ENCODE data around the gene APBB2.

The APBB2 gene

DNA sequence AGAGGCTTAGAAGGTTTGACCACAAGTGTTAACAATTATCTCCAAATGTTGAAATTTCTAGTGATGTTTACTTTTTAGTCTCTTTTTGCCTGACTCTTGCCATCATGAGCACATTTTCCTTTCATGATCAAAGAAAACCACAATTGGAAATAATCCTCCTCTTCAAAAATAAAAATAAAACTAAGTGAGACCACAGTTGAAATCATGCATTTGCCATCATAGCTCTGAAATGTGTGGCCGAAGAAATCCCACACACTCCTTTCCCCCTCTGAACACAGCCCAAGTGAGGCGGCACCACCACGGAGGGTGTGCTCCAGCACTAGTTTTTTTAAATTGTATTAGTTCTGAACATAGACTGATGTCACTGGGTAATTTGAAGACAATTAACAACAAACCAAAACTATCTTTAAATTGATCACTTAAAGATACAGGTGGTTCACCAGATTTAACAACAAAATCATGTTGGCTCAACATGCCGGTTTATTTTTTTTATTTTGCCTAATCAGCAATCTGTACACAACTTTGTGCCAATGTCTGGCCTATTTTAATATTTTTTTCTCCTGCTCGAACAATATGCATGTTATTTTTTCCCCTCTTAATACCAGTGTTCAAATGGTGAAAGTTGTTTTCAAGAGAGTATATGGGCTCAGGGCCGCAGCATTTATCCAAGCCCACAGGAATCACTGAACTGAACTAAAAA lies 17.6 kb downstream of the APBB2 start:
- FAIRE-seq: no peak
- no peak for DNase-seq (ENCODE audit: insufficient read length, low spot score)

DNA sequence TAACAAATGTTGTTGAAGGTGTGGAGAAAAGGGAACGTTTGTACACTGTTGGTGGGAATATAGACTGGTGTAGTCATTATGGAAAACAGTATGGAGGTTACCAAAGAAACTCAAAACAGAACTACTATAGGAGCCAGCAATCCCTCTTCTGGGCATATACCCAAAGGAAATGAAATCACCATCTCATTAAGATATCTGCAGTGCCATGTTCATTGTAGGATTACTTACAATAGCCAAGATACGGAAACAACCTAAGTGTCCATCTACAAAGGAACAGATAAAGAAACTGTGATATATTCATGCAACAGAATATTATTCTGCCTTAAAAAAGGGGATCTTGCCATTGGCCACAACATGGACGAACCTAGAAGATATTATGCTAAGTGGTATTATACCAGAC lies 22.2 kb downstream of the APBB2 start:
- FAIRE-seq (no peak), DNase-seq (ENCODE audit: insufficient read length, low spot score) (no peak)

DNA sequence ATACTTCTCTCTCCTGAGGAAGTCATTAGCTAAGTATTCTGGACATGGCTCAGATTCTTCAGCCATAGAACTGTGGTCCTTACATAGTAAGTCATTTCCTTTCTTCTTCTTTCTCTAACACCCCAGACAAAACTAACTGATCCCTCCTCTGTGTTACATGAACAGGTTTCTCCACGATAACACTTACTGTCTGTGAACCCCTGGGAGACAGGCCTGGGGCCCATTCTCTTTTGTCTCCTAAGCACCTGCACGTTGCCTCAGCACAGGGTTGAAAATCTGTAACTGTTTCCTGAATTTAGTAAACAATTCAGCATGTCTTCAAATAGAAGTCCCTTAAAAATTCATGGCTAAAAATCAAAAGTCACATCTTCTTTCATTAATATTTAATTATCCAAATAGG lies 24.7 kb downstream of the APBB2 start:
- no peak for DNase-seq (ENCODE audit: insufficient read length, low spot score)
- FAIRE-seq: no peak

DNA sequence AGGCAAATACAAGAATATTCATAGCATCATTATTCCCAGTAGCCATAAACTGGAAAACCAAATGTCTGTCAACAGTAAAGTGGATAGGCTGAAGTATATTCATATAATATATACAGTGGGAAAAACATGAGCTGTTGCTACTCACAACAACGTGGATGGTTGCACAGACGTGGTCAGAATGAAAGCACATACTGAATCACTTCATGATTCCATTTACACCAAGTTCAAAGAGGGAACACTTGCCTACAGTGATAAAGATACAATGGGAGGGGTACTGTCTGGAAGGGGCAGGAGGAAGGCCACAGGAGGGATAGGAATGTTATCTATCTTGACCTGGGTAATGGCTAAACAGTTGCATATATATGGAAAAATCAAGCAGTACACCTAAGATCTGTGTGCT lies 25.3 kb downstream of the APBB2 start:
- no peak for DNase-seq (ENCODE audit: insufficient read length, low spot score)
- FAIRE-seq: no peak

DNA sequence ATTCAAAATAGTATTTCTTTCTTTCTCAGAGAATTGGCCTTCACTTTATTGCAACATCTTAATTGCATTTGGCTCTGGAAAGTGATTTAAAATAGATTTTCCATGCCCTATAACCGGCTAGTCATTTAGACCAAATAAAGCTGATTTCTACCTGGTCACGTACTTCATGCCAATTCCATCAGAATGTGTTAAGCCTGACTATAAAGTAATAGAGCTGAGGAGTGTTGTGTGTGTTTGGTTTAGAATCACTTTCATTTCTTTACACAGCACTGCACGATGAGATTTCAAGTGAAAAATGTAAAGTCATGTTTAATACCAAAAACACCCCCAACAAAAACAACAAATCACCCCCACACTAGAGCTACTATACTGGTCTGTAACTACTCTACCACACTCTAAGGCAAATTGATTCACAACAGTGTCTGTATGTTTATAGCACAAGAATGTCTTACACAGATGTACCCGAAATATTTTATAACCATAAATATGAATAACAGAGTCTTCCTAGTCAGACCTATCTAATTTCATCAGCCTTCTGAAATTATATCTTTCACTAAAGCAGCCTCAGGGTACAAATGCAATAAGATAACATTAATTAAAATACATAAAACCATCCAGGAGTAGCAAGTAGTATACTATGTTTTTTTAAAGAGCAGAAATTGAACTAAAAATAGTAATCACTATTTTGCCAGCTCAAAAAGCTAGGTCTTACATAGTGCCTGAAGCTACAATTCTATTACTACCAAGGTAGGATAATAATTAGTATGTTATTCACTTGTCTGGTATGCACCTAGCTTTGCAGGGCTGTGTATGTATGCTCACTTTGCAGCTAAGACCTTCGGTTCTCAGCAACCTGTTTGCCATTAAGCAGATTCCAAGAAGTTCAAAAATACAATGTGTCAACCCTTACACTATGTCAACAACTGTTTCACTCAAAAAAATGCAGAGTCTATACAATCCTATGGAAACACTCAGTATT lies 28.4 kb downstream of the APBB2 start:
- FAIRE-seq (no peak), DNase-seq (ENCODE audit: insufficient read length, low spot score) (no peak)

DNA sequence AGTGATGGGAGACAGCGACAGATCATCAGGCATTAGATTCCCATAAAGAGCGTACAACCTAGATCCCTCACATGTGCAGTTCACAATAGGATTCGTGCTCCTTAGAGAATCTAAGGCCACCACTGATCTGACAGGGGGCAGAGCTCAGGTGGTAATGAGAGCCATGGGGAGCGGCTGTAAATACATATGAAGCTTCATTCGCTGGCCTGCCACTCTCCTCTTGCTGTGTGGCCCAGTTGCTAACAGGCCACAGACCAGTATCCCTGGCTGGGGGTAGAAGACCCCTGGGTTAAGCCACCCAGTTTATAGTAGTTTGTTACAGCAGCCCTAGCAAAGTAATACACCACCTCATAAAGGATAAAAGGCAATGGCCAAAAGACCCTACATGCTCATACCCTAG lies 30.3 kb downstream of the APBB2 start:
- DNase-seq (ENCODE audit: insufficient read length, low spot score): no peak
- FAIRE-seq: no peak

DNA sequence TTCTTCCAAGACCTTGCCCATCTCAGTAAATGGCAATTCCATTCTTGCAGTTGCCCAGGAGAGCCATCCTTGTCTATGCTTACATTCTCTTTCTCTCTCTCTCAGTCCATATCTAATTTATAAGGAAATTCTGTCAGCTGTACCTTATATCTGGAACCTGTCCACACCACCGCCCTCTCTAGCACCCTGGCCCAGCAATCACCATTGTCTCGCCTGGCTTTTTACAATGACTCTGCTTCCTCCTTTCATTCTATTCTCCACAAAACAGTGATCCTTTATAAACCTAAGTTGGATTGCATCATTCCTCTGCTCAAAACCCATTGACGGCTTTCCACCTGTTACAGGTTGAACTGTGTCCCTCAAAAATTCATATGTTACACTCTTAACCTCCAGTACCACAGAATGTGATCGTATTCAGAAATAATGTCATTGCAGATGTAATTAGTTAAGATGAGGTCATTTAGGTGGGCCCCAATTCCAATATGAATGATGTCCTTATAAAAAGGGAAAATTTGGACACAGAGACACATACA lies 31.3 kb downstream of the APBB2 start:
- FAIRE-seq: no peak
- no peak for DNase-seq (ENCODE audit: insufficient read length, low spot score)

DNA sequence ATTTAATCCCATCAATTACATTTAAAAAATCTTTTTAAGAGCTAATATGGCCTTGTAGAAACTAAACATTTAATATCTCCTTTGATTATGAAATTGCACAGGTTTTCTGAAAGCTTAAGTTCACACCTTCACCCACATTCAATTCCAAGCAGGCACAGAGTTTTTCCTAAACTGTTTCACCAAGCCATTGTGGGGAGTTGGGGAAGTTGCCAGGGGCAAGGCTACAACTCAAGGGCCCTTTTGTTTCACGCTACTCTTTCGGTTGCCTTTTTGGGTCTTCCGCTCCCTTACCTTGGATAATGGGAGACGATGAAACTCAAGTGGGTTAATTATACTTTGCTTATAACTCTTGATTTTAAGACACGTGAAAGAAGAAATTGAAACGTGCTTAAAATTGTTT lies 33.3 kb downstream of the APBB2 start:
- no peak for FAIRE-seq

DNA sequence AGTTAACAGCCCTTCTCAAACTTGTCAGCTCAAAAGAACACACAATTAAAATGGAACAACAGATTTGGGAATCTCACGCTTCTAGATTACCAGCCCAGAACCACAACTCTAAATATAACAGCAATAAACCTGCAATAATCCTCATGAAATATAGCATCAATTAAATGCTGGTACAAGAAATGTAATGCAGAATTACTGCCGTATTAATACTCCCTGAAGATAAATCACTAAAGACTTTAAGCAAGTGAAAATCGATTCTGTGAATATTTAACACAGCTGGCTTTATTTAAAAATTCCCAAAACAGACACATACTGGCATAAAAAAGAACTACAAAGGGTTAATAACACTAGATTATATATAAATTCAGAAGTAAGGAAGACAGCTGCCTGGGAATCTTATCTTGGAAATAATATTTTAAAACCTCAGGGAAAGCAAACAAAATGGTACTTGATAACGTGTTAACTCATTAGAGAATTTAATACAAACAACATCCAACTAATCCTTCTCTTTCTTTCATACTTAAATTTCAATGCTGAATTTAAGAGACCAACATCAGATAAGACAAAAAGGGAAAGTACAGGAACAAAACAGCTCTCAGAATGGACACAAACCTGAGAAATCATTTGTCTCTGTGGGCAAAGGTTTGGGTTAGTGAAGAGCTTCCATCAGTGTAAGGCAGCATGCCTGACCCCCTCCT lies 34.7 kb downstream of the APBB2 start:
- DNase-seq (ENCODE audit: insufficient read length, low spot score) (no peak), FAIRE-seq (no peak)

More for the DNA sequence above, 33.3 kb downstream of the APBB2 start:
- DNase-seq (ENCODE audit: insufficient read length, low spot score): no peak

DNA sequence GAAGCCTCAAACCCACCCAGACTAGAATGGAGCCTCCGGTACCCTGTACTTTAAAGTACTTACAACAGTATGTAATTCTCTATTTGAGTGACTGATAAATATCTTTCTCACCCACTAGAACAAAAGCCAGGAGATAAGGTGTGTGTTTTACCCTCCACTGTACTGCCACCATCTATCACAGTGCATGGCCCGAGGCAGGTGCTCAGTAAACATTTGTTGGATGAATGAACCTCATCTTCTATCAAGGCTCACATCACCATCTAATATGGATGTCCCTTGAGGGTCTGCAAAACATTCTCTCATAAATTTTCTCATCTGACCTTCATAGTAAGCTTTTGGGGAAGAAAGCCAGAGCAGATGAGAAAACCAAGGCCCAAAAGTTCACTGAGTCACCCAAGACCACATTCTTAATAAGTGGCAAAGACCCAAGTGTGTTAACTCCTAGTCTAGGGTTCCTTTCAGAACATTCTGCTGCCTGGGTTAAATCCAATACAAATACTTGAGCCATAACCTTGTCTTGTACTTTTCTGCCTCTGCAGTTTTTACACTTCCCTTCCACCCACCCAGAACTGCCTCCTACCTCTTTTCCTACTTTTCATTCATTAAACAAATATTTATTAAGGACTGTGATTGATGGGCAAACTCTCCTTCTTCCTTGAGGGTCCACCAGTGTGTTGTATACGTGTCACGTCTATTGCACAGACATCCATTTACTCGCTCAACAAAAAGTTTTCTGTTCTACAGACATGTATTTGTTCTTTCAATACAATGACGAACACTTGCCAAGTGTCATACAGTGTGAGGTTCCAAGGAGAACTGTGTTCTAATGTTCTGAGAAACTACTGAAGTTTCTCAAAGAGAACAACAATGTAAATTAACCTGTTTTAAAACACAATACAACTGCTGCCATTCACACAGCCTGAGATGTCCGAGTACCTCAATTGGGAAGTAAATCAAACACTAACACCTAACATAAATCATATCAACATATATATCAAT lies 35.7 kb downstream of the APBB2 start:
- no peak for FAIRE-seq
- no peak for DNase-seq (ENCODE audit: insufficient read length, low spot score)

DNA sequence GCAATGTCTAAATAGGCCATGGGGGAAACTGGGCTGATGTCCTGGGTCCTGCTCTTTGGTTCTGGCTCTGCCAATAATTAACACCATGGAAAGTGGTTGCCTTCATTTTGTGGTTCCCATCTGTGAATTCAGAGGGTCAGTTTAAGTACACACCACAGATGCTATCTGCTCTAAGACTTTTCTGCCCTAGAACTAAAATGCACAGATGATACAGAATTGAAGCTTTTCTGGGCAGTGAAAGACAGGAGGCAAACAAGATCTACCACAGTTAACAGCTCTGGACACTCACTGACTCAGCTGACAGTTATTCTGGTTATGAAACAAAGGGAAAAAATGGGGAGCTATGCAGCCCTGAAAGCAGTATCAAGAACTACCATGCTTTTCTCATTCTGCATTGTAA lies 37.3 kb downstream of the APBB2 start:
- peak; percentile 71 for FAIRE-seq
- no peak for DNase-seq (ENCODE audit: insufficient read length, low spot score)

DNA sequence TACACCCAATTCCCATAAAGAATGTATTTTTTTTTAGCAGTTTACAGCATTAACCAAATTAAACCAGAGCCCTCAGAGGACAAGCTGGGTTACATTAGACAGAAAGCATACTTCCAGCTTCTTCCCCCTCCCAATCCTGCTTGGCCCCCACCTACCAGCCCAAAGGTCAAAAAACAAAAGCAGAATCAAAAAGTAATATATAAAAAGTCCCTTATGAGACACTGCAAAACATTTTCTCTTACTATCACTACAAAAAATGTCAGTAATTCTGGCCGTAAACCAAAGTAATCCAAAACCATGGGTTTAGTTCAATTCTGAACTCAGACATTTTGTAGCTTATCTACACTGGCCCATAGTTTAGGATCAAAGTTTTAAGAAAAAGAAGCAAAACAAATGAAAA lies 38.0 kb downstream of the APBB2 start:
- FAIRE-seq: no peak
- no peak for DNase-seq (ENCODE audit: insufficient read length, low spot score)

DNA sequence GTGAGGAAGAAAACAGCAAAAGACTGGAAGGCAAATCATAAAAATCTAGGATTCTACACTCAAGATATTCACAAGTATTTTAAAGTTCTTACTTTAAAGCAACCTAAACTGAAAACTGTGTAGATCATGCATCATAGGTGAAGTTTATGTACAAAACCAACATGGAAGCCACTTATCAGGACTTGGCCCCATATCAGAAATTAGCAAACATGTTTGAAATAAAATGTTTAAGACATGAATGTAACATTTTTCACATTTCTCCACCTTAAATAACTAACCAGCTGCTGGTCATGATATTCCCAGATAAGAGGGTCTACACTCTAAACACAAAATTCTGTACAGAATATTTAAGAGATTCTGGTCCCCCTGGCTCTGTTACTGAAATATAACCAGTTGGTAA lies 38.5 kb downstream of the APBB2 start:
- DNase-seq (ENCODE audit: insufficient read length, low spot score) (no peak), FAIRE-seq (no peak)

DNA sequence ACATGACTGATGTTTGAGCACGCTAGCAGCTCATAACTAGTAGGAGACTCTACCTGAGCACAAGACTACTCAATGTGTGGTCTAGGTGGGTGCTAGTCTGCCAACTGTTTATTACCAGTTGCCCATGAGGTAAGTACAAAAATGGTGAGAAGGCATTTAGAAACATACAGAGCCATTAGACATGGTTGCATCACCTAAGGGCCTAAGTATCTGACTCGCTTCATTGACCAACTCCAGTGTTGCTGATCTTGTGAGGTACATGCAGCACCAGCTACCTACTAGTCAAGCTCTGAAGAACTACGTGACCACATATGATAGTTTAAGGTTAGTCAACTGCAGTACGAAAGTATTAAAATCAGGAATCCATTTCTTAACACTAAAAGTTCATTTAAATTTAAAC lies 39.9 kb downstream of the APBB2 start:
- DNase-seq (ENCODE audit: insufficient read length, low spot score) (no peak), FAIRE-seq (no peak)

DNA sequence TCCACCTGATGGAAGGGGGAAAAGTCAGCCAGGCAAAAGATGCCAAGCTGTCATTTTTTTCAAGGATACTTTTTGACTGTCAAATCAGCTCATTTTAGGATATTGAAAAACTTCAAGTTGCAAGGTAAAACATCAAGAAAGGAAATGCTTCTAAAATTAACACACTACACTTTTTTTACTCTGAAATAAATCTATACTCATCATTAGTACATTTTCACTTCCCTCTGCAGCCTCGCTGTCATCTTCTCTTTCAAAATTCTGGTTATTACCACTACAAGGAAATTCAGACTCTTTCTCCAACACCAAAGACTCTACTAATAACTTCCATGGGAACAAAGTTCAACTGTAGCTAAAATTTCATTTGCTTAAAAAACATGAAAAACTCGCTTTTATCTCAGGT lies 41.6 kb downstream of the APBB2 start:
- DNase-seq (ENCODE audit: insufficient read length, low spot score): no peak

DNA sequence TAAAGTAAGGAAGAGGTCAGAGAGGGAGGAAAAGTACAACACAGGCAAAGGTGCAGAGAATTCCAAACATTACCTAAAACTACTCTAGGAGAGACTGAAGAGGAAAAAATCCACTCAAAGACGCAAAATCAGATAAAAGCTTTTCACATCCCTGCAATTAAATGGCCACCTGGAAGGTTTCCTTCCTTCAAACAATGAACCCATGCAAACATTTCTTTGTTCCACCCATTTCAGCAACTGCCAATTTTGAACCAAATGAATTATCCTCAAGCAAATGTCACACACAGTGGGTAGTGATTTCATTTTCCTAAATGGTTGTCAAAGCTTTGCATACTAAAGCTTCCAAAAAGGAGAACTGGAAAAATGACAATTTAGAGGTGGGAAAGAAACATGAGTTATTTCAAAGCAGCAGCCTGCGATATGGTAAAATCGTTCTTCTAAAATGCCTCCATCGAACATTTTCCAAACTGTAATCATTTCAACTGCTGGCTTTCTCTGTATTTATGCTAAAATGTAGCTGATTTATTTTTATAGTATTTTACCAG lies 45.0 kb downstream of the APBB2 start:
- DNase-seq (ENCODE audit: insufficient read length, low spot score) (no peak), FAIRE-seq (no peak)

More for the DNA sequence above, 41.6 kb downstream of the APBB2 start:
- peak; percentile 48 for FAIRE-seq

DNA sequence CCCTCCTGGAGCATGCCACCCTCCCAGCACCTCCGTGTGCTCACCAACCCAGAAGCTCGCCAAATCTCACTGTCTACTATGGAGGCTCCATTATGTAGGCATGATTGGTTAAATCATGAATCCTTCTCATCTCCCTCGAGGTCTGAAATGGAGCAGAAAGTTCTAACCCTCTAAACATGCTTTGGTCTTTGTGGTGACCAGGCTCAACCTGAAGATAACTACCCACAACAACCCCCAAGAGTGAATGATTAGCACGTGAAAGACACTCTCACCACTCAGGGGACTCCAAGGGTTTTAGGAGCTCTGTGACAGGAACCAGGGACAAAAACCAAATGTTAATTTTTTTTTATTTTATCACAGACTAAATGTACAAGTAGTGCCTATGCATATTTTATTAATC lies 47.2 kb downstream of the APBB2 start:
- FAIRE-seq: no peak
- no peak for DNase-seq (ENCODE audit: insufficient read length, low spot score)

DNA sequence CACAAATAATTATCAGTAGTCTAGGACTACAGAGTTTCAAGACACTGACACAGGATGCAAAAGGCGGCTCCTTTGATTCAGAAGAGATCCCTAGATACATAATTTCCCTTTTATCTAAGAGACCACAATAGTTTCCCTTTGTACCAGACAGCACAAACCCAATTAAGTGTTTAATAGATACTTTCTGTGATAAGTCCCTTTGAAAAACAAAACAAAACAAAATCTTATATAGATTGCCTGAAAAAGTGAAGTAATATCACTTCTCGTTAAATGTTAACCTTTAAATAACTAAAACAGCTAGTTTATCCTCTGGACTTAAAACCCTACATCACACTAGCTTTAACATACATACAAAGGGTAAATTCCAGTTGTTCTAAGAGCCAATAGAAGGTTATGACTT lies 49.9 kb downstream of the APBB2 start:
- FAIRE-seq (no peak), DNase-seq (ENCODE audit: insufficient read length, low spot score) (no peak)

DNA sequence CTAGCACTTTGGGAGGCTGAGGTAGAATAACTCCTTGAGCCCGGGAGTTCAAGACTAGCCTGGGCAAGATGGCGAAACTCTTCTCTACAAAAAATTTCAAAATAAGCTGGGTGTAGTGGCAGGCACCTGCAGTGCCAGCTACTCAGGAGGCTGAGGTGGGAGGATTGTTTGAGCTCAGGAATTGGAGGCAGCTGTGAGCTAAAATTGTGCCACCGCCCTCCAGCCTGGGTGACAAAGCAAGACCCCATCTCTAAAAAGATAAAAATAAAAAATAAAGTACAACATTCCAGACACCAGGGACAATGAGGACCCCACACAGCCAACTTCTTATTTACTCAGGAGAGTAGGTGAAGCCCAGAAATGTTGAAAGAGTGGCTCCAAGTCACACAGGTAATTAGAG lies 53.0 kb downstream of the APBB2 start:
- no peak for FAIRE-seq

DNA sequence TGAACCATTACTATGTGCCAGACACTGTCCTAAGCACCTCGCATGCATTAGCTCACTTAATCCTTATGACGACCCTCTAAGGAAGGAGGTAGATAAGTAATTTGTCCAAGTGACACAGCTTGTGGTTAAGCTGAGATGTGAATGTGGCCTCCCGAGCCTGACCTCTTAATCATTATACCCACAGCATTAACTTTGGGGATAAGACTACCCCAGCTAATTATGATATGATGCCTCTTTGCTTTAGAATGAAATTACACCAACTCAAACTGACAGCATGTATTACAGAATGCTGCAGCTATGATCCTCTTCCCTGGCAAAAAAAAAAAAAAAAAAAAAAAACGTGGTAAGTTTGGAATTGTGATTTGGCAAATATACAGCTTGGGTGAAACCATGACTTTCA lies 53.5 kb downstream of the APBB2 start:
- FAIRE-seq (no peak), DNase-seq (ENCODE audit: insufficient read length, low spot score) (no peak)

More for the DNA sequence above, 53.0 kb downstream of the APBB2 start:
- DNase-seq (ENCODE audit: insufficient read length, low spot score): no peak

Measured in GM19239 (cell line).